Fibroblast of skin of right quadriceps (primary cell): Measurements from ENCODE around the gene ZNF398.
"Not testable (repeated sequence)": the region's sequence is repeated elsewhere in the genome, so short reads cannot be mapped to it uniquely, and the experiment has no call there.

ENCODE experiments used
- DNase-seq: peaks from one replicate; pipeline ENCODE4 v3.0.0-alpha.2; 2013

The ZNF398 gene

GRCh38 chr7:149197675-149198074, 50.4 kb downstream of the ZNF398 start:
- no peak for DNase-seq

GRCh38 chr7:149198161-149198816, 51.0 kb downstream of the ZNF398 start:
- no peak for DNase-seq

- DNase-seq, result no peak
These were observed 52.2 kb downstream of the ZNF398 start for GRCh38 chr7:149199234-149199995.

GRCh38 chr7:149202831-149203231, 55.6 kb downstream of the ZNF398 start:
- DNase-seq, result no peak

GRCh38 chr7:149205690-149206381, 58.6 kb downstream of the ZNF398 start:
- no peak for DNase-seq

- DNase-seq, result no peak
These were observed 60.2 kb downstream of the ZNF398 start for GRCh38 chr7:149207324-149208035.

GRCh38 chr7:149209518-149210269, 62.4 kb downstream of the ZNF398 start:
- peak; percentile 44 for DNase-seq

- DNase-seq, result no peak
These were observed 63.3 kb downstream of the ZNF398 start for GRCh38 chr7:149210551-149210950.

- DNase-seq, result no peak
These were observed 66.9 kb downstream of the ZNF398 start for GRCh38 chr7:149214020-149214720.

- DNase-seq, result no peak
These were observed 69.1 kb downstream of the ZNF398 start for GRCh38 chr7:149216402-149216801.

- no peak for DNase-seq
These were observed 70.3 kb downstream of the ZNF398 start for GRCh38 chr7:149217570-149217969.

GRCh38 chr7:149218469-149219420, 71.5 kb downstream of the ZNF398 start:
- DNase-seq, result no peak

GRCh38 chr7:149220534-149220933, 73.3 kb downstream of the ZNF398 start:
- peak; percentile 64 for DNase-seq

- DNase-seq, result no peak
These were observed 75.9 kb downstream of the ZNF398 start for GRCh38 chr7:149223176-149223575.

GRCh38 chr7:149223761-149224160, 76.5 kb downstream of the ZNF398 start:
- DNase-seq, result no peak

GRCh38 chr7:149224352-149224751, 77.1 kb downstream of the ZNF398 start:
- DNase-seq, result no peak

- no peak for DNase-seq
These were observed 77.9 kb downstream of the ZNF398 start for GRCh38 chr7:149225106-149225505.

- DNase-seq, result no peak
These were observed 78.4 kb downstream of the ZNF398 start for GRCh38 chr7:149225656-149226055.

GRCh38 chr7:149226366-149226765, 79.1 kb downstream of the ZNF398 start:
- DNase-seq, result not testable (repeated sequence)

- no peak for DNase-seq
These were observed 79.7 kb downstream of the ZNF398 start for GRCh38 chr7:149226840-149227494.
